Bone marrow (tissue), 2 donors: ENCODE measurements around the gene CELSR1.

Experiments
- DNase-seq, 2 donors: peaks; one replicate each; lab custom pipeline; 2025; lab: John Stamatoyannopoulos, UW

Gene CELSR1

DNA sequence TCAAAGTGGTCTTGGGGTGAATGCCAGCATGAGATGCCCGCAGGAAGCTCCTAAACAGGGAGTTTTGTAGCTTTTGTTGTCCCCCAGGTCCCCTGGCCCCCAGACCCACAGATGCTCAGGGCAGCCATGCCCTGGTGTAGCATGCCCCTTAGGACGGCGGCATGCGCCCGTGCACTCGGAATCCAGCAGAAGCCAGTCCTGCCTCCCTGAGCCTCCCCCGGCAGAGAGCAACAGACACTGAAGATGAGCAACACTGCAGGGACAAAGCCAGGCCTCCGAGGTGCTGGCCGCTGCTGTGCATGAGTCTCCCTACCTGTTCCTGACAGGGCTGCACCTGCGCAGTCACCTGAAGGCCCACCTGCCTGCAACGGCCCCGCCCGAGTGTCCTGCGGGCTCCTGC is 142.8 kb downstream of the CELSR1 start:
- DNase-seq = no peak

DNA sequence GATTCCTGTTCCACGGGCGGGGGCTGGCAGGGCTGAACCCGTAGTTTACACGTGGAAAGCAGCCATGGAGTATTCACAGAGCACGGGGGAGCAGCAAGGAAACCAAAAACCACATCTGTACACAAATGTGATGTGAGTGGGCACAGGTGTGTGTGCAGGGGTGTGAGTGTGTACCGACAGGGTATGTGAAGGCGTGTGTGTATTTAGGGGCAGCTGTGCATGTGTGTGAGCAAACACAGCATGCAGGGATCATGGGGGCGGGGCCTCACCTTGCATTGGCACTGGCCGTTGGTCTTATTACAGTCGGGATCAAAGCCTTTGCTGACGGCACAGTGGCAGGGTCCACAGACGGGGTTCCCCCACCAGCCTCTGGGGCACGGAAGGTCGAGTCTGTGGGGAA is 143.5 kb downstream of the CELSR1 start:
- no peak for DNase-seq

DNA sequence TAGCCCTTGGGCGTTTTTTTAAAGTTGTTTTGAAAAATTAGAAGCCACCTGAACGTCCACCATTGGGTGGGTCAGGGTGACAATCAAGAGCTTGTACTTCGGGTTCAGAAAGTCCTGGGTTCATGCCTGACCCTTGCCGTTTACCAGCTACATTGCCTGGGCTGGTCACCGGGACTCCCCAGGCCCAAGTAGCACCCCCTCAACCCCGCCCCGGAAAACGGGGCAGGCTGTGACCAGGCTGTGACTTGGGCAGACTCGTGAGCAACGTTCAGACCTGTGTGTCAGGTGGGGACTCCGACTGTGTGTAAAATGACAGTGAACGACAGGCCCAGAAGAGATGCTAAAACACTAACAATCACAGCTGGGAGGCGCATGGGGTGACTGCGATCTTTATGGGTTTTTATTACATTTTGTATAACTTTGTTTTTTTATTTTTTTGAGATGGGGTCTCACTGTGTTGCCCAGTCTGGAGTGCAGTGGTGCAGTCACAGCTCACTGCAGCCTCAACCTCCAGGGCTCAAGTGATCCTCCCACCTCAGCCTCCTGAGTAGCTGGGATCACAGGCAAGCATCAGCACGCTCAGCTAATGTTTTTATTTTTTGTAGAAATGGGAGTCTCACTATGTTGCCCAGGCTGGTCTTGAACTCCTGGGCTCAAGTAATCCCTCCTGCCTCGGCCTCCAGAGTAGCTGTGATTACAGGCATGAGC is 145.1 kb downstream of the CELSR1 start:
- DNase-seq = no peak

DNA sequence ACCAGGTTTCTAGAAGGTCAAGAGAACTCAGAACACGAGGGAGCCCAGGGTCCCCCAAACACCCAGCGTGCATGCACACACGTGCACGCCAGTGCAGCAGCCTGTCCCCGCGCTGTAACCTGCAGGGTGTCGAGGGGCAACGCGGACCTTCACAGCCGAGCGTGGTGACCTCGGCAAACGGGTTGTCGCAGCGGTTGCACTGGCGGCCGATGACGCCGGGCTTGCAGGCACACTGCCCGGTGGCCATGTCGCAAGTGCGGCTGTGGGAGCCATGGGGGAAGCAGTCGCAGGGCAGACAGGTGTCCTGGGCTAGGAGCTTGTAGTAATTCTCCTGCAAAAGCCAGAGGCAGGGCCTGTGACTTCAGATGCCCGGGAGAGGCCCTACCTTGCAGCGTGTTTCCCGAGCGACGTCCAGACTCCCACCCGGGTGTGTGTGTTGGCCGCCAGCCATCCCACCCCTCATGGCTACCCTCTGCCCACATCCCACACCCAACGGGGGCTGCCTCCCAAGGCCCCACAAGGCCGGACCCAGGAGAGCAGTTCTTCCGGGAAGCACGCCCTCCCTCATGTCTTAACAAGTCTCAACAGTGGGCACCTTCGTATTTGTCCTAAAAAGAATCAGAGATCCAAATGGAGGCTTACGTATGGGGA is 145.8 kb downstream of the CELSR1 start:
- no peak for DNase-seq

DNA sequence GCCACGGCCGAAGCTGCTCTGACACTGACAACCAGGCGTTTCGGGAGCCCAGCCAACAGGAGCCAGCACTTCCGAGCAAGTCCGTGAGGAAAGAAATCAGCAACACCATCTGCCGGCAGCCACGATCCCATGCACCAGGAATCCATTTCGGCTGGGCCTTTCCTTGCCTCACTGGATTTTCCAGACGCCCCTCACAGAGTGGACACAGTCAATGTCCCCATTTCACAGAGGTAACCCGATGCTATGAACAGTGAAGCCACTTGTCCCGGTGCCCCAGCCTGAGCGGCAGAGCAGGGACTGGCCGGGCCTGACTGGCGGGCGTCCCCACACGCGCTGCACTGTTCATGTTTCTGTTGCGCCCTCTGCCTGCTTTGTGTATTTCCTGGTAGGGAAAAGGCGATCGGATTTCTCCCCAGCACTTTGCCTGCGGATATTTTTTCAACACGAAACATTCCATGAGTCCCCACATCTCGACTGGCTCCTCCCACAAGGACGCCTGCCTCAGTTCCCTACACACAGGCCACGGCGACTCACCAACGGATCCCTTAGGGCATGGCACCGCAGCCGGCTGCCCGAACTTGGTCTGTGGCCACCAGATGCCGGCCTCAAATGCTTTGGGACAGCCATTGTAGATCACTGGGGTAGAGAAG is 146.6 kb downstream of the CELSR1 start:
- no peak for DNase-seq

DNA sequence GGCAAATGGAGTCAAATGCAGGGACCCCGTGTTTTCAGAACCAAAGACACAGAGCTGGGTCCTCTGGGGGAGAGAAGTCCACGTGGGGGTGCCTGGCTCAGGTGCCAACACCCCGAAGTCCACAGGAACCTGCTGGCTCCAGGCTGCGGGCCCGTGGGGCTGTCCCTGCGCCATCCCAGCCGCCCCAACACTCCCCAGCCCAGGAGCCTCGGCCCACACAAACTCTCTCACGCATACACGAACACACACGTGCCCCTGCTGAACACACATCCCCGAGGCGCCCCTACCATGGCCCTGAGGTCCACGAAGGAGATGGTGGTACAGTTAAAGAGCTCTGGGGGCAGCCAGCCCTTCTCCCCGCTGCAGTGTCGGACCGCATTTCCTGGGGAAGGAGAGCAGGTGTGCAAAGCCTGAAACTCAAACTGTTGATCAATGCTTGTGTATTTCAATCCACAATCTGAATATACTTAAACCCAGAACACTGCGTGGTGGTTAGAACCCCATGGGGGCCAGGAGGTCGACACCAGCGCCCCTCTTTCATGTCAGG is 147.2 kb downstream of the CELSR1 start:
- DNase-seq = no peak

DNA sequence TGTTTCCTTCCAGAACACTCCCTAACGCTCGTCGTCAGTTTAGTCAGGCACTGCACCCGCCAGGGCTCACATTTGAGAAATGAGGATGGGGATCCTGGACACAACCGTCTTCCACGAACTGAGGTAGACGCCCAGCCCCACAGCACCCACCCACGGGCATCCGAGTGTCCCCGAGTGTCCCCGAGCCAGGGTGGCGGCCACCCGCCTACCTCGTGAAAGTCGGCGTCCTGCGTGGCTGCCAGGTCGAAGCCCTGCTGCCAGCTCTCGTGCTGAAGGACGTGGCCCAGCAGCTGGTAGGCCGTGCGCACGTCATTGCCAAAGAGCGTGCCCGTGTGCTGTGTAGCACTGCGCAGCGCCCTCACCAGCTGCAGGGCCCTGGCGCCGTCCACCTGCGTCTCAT is 148.3 kb downstream of the CELSR1 start:
- DNase-seq = no peak

DNA sequence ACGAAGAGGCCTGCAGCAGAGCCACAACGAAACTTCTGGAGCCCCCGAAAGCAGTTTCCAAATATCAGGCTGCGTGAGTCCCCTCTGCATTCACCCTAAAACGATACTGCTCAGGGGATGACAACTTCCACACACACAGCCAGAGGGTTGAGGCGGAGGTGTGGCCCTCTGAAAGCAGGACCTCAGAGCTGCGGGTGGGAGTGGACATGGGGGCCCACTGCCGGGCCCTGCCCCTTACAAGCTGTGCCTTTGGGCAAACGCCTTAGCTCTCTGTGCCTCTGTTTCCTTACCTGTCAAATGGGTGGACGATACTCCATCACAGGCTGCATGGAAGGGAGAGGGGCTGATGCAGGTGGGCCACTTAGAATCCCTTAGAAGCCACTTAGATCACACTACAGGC is 148.8 kb downstream of the CELSR1 start:
- DNase-seq = no peak

DNA sequence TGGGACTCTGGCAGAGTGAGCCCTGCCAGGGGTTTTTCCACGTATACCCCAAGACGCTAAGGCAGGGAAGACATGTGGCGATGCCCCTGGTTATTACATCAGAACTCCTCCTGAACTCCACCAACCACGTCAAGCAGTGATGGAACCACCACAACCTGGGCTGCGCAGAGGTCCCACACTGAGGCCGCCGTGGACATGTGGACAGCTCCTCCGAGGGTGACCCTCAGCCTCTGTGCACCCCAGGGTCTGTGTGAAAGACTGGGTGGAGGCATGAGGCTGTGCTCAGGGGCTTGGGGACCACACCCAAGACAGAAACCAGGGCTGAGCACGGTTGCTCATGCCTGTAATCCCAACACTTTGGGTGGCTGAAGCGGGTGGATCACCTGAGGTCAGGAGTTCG is 149.7 kb downstream of the CELSR1 start:
- no peak for DNase-seq

DNA sequence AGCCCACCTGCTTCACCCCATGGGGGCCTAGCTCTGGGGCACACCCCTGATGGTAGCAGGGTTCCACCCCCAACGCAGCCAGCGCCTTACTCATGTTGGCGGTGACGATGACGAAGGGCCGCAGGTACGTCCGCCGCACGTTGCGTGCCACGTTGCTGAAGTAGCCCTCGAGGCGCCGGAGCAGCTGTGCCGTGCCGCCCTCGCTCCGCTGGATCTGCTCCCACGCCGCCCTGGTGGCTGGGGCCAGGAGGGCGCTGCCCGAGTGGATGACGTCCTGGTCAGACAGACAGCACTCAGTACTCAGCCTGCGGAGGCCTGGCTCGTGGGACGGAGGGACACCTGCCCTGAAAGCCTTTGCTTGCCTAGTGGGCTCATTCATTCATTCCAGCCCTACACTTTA is 151.1 kb downstream of the CELSR1 start:
- DNase-seq = no peak

DNA sequence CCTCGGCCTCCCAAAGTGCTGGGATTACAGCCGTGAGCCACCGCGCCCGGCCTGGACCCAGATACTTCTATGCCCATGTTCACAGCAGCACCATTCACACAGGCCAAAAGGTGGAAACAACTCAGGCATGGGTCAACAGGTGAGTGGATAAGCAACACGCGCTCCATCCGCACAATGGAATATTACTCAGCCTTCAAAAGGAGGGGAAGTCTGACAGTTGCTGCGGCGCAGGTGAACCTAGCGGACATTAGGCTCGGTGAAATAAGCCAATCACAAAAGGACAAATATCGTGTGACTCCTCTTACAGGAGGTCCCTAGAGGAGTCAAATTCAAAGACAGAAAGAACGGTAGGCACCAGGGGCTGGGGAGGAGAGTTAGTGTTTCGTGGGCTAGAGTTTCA is 154.9 kb downstream of the CELSR1 start:
- no peak for DNase-seq

DNA sequence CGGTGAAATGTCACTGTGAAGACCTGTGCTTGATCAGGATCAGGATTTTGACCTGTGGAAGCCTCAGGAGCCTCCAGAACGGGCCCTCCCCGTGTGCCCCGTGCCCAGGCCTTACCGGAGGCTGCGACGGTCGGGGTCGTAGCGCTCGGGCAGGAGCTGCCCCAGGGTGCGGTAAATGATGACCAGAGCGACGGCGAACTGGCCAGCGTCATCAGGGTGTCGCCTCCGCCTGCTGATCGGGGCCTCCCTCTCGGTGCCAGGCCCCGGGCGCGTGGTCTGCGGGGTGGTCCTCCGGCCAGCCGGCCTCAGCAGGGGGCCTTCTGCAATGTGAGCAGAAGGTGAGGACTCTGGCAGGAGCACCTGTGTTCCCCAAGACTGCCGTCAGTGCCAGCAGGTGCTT is 155.7 kb downstream of the CELSR1 start:
- DNase-seq = no peak

DNA sequence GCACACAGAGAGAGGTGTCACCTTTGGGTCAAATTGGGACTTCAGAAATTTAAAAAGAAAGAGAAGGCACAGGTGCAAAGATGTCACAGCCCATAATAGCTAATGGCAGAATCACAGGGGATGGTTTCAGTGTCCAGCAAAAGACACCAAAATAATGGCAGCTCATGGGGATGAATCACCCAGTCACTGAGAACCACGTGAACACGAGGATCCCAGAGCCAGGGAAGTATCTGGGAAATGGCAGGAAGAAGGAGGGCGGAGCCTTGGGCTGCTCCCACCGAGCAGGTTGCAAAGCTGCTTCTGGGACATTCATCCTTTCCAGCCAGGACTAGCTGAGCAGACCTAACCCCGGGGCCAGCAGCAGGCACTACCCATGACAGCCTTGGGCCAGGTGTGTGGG is 156.3 kb downstream of the CELSR1 start:
- DNase-seq = no peak

DNA sequence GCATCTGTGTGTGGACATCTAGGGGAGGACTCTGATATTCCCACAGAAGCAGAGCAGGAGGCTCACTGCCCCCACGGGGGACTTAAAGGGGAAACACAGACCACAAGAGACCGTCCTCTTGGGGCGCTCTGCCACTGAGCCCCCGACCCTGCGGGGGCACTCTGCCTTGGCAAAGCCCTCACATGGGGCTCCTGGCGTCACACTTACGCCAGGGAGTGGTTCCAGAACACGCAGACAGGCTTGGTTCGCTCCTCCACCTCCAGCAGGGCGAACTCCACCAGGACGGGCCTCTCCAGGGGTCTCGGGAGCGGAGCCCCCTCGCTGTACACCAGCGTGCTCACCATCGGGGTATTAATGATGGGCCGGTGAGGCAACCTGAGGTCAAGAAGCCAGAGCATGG is 156.8 kb downstream of the CELSR1 start:
- no peak for DNase-seq

DNA sequence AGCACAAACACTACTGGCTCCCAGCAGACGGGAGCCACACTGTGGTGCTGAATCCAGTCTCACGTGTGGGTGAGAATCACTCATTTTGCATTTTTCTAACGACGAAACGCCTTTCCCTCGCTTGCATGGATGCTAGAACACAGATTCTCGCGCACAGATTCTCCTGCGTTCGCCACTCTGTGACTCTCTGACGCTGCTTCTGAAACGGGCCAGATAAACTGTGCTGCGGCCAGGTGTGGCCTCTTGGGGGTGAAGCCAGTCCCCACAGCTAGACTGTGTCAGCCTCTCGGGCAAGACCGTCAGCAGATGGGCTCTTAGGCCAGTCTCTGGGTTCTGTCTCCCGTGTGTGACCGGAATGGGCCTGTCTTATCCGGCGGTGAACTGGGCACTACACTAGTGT is 157.4 kb downstream of the CELSR1 start:
- DNase-seq = no peak

DNA sequence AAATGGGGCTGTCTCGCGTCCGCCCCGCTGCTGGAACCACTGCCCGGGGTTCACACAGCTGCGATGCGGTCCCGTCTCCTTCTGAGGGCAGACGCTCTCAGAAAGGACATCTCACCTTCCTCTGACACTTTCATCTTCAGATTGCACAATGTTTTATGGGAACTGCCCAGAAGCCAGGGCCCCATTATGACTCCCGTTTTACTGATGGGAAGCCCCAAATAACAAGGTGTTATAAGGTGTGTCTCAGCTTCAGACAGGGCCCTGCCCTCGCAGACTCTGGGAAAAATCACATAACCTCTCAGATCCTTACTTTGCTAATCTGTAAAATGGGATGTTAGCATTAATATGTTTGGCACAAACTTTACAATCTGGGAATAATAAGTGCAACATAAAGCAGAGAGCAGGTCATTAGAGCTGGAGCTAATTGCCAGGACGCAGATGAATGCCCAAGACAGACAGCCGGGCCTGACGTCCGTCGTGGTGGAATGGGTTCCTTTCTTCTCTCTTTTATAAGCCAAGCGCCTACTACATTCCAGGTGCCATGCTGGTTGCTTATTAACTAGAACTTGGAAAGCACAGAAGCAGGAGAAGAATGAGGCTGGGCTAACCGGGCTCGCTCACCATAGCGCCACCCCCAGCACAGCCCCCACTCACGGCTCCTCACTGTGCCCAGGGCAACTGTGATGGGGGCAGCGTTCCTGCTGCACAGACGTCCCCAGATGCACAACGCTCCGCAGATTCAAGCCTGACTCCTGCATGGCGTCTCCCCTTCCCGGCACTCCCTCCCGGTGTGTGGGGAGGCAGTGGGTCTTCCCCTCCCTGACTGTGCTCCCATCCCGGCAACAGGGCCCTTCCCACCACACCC is 158.1 kb downstream of the CELSR1 start:
- no peak for DNase-seq

DNA sequence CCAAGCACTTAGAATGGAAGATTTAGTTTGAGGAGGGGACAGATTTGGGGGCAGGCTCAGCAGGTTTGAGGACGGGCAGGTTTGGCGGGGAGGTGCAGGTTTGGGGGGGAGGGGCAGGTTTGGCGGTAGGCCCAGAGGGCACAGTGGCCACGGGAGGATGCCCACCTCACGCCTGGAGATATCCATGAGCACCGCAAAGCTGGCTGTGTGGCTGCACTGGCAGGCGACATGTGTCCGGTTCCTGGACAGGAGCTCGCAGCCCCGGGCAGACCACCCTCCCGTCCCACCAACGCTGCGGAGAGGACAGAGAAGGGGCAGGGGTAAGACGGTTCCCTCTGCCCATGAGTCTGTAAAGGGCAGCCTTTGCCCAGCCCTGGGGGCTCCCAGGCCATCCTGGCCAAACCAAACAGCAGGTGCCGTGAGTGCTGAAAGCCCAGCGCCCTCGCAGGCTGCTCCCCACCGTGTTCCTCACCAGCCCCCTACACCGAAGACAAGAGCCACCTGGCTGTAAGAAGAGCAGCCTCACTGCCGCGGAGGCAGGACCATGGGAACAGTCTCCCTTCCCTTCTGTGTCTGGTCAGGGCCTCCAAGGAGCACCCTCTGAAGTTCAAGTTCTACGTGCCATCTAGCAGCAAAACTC is 158.9 kb downstream of the CELSR1 start:
- no peak for DNase-seq

DNA sequence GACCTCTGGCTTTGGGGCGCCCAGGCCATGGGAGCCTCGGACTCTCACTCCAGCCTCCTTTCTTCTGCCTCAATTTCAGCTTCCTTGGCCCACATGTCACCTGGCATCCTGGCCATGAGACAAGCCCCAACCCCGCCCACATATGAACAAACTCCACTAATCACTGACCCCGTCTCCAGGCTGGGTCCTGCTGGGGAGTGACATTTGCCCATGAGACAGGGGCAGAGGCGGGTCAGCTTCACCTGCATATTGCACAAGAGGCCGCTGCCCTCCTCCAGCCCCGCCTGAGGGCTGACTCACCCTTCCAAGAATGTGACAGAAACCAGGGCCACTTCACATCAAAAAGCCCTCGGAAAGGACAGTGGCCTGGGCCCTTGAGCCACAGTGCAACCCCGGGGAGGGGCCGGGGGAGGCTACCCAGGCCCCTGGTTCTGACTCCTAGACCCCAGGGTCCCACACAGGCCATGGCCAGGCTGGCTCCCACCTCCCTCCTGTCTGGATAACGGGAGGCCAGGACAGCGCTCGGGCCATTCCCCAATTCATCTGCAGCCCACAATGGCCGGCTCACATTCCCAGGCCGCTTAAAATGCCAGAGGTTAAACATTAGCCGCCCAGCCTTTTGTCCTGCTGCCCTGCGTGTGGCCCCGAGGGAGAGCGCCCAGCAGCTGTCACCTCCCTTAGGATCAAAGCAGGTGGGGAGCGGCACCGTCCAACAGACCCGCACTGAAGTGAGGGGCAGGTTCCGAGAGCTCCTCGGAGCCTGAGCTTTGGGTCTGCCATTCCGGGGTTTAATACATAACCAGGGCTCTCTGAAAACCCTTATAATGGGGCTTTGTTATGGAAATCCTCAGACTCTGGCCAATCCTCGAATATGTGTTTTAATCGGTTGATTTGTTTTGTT is 159.6 kb downstream of the CELSR1 start:
- DNase-seq = no peak

DNA sequence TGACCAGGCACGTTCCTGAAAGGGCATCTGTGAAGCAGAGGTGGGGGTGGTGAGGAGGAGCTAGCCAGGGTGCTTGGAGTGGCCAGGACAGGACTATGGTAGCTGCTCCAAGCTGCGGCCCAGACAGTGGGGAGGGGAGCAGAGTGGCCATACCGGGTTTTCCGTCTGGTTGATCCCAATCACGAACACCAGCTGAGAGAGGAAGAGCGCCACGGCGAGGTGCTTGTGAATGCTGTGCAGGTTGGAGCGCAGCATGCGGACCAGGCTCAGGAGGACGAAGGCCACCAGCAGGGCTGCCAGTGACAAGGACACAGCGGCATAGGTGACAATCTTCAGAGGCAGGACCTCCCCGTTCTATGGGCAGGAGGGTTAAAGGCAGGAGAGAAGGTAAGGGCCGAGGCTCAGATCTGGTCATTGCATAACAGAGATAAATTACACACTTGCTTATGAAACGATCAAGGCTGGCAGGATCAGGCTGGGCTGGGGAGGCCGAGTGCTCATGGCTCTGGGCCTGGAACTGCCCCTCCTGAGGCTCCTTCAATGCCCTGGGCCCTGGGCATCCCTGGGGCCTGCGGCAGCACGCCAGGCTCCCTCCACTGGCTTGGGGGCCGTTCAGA is 160.4 kb downstream of the CELSR1 start:
- DNase-seq = no peak

DNA sequence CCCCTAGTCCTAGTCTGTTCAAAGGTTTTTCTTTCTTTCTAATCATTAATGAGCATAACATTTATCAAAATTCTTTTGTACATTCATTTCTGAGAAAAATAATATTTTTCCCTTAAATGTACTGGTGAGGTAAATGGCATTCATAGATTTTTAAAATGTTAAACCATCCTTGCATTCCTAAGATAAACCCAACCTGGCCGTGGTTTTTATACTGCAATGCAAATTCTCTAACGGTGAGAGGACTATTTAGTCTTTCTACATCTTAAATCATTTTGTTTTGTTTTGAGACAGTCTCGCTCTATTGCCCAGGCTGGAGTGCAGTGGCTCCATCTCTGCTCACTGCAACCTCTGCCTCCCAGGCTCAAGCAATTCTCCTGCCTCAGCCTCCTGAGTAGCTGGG is 161.3 kb downstream of the CELSR1 start:
- DNase-seq = no peak
